Activated naive CD4-positive, alpha-beta T cell treated with anti-CD3 and anti-CD28 coated beads, Interleukin-2, amount 50 U/mL, for 72 hours (primary cell): Measurements from ENCODE around the gene TMEM14B. TPM values are rescaled to one million over a fixed set of nuclear protein-coding genes. Genes with fewer than 3 reads are reported as not detected.
A peak's percentile ranks its signal among the peaks of the same experiment; 100 is the strongest.
"Not testable (repeated sequence)": the region's sequence is repeated elsewhere in the genome, so short reads cannot be mapped to it uniquely, and the experiment has no call there.

Experiments used
- ATAC-seq, 2 donors: fragments of 150-1000 bp; cut with Tn5 transposase; 2 replicates each; pipeline ENCODE4 v1.10.0; 2021; ENCODE audit warnings: mild to moderate bottlenecking in 2 of 2, moderate library complexity in 2 of 2
- DNase-seq, 2 donors: peaks; one replicate each; pipeline ENCODE4 v3.0.0; 2021 to 2022; ENCODE audit warnings: low spot score in 2 of 2
- H3K27ac Mint-ChIP-seq, 2 donors: one replicate each; pipeline ENCODE4 v1.8.0; 2022; ENCODE audit warnings: mild to moderate bottlenecking in 2 of 2, mixed read lengths in 2 of 2
- H3K36me3 Mint-ChIP-seq, 2 donors: one replicate each; pipeline ENCODE4 v1.8.0; 2022; ENCODE audit warnings: mixed read lengths in 2 of 2
- H3K9me3 Mint-ChIP-seq, 2 donors: one replicate each; pipeline ENCODE4 v1.8.0; 2022; ENCODE audit warnings: mixed read lengths in 2 of 2
- total RNA-seq, 2 donors: library from RNA; stranded (reverse); gene quantifications; one replicate each; pipeline ENCODE4 v1.2.3, GENCODE V29; 2022

The TMEM14B gene
- total RNA-seq: 100 to 1,000 TPM in 1 of 2 donors, 10 to 100 TPM in 1; 86.7 to 104 TPM

- peak; percentile 95 to 98 for ATAC-seq
- peak within 1 kb of the TSS; percentile 80 to 97 for H3K27ac Mint-ChIP-seq
- no peaks in the 10 kb centered on the region for H3K9me3 Mint-ChIP-seq
- peaks cover 13 to 30% of the 10 kb centered on the region in 2 donors for H3K36me3 Mint-ChIP-seq
- DNase-seq: peak; percentile 98 to 100
Observed at GRCh38 chr6:10747251-10747972, at the start of gene TMEM14B. TSS of gene TMEM14B (plus strand) at chr6:10747805. CDS start at chr6:10749246, 1,441 bp downstream.

- ATAC-seq (no peak), DNase-seq (no peak)
- H3K36me3 Mint-ChIP-seq: peaks cover 4 to 8% of the 10 kb centered on the region in 2 donors
- peak overlapping the region in 1 of 2 donors; percentile 62 for H3K27ac Mint-ChIP-seq
- H3K9me3 Mint-ChIP-seq: peaks cover 0 to 3% of the 10 kb centered on the region in 2 donors
Observed at GRCh38 chr6:10713962-10714361, 33.6 kb upstream of the TMEM14B start.

GRCh38 chr6:10719296-10719963 is 28.2 kb upstream of the TMEM14B start:
- ATAC-seq (peak in 1 of 2 donors; percentile 1), DNase-seq (peak in 1 of 2 donors; percentile 25)
- Mint-ChIP-seq H3K27ac (peak overlapping the region; percentile 50 to 88), H3K9me3 (peaks cover 0 to 9% of the 10 kb centered on the region in 2 donors), H3K36me3 (peaks cover 16 to 33% of the 10 kb centered on the region in 2 donors)

- peaks cover 0 to 9% of the 10 kb centered on the region in 2 donors for H3K9me3 Mint-ChIP-seq
- H3K36me3 Mint-ChIP-seq: peaks cover 16 to 34% of the 10 kb centered on the region in 2 donors
- ATAC-seq (no peak), DNase-seq (no peak)
- peak overlapping the region; percentile 50 to 88 for H3K27ac Mint-ChIP-seq
Observed at GRCh38 chr6:10719964-10720264, 27.7 kb upstream of the TMEM14B start.

GRCh38 chr6:10720265-10720959 is 27.2 kb upstream of the TMEM14B start:
- ATAC-seq: peak; percentile 13 to 25
- Mint-ChIP-seq H3K36me3 (peaks cover 21 to 36% of the 10 kb centered on the region in 2 donors), H3K9me3 (peaks cover 0 to 9% of the 10 kb centered on the region in 2 donors), H3K27ac (peak overlapping the region; percentile 44 to 88)
- DNase-seq: peak; percentile 54 to 71

- H3K9me3 Mint-ChIP-seq, ATAC-seq, DNase-seq: not testable (repeated sequence)
- peaks cover 26 to 43% of the 10 kb centered on the region in 2 donors for H3K36me3 Mint-ChIP-seq
- peak overlapping the region; percentile 44 to 88 for H3K27ac Mint-ChIP-seq
Observed at GRCh38 chr6:10720960-10721849, 26.4 kb upstream of the TMEM14B start.

- H3K27ac Mint-ChIP-seq: peak overlapping the region; percentile 87 to 88
- peaks cover 26 to 43% of the 10 kb centered on the region in 2 donors for H3K36me3 Mint-ChIP-seq
- no peak for DNase-seq
- no peak for ATAC-seq
- H3K9me3 Mint-ChIP-seq: peaks cover 0 to 9% of the 10 kb centered on the region in 2 donors
Observed at GRCh38 chr6:10721850-10722569, 25.6 kb upstream of the TMEM14B start.

GRCh38 chr6:10722570-10722819 is 25.1 kb upstream of the TMEM14B start:
- no peak for ATAC-seq
- Mint-ChIP-seq H3K36me3 (peaks cover 26 to 43% of the 10 kb centered on the region in 2 donors), H3K27ac (peak overlapping the region; percentile 87 to 88), H3K9me3 (peaks cover 0 to 9% of the 10 kb centered on the region in 2 donors)
- DNase-seq: no peak

- peak; percentile 96 to 99 for ATAC-seq
Observed at GRCh38 chr6:10722820-10723566, 24.6 kb upstream of the TMEM14B start, which contains the start of gene TMEM14C. TSS of gene TMEM14C (plus strand) at chr6:10723070. CDS start at chr6:10724614, 1,544 bp downstream.

GRCh38 chr6:10723567-10723881 is 24.1 kb upstream of the TMEM14B start:
- peak overlapping the region; percentile 87 to 88 for H3K27ac Mint-ChIP-seq
- ATAC-seq (no peak), DNase-seq (no peak)
- peaks cover 0 to 7% of the 10 kb centered on the region in 2 donors for H3K9me3 Mint-ChIP-seq
- H3K36me3 Mint-ChIP-seq: peaks cover 31 to 42% of the 10 kb centered on the region in 2 donors

More at GRCh38 chr6:10722820-10723566, 24.6 kb upstream of the TMEM14B start, which contains the start of gene TMEM14C:
- Mint-ChIP-seq H3K9me3 (peaks cover 0 to 9% of the 10 kb centered on the region in 2 donors), H3K36me3 (peaks cover 29 to 44% of the 10 kb centered on the region in 2 donors), H3K27ac (peak within 1 kb of the TSS; percentile 87 to 88)
- DNase-seq: peak; percentile 87 to 94

- peaks cover 31% of the 10 kb centered on the region in 2 donors for H3K36me3 Mint-ChIP-seq
- ATAC-seq (no peak), DNase-seq (no peak)
- no peaks in the 10 kb centered on the region for H3K9me3 Mint-ChIP-seq
- H3K27ac Mint-ChIP-seq: no peak overlapping the region
Observed at GRCh38 chr6:10725044-10725443, 22.6 kb upstream of the TMEM14B start.

GRCh38 chr6:10725716-10726115 is 21.9 kb upstream of the TMEM14B start:
- ATAC-seq (no peak), DNase-seq (no peak)
- no peak overlapping the region for H3K27ac Mint-ChIP-seq
- H3K9me3 Mint-ChIP-seq: no peaks in the 10 kb centered on the region
- H3K36me3 Mint-ChIP-seq: peaks cover 31 to 37% of the 10 kb centered on the region in 2 donors

GRCh38 chr6:10730254-10730653 is 17.4 kb upstream of the TMEM14B start:
- ATAC-seq (no peak), DNase-seq (no peak)
- Mint-ChIP-seq H3K36me3 (peaks cover 19 to 24% of the 10 kb centered on the region in 2 donors), H3K9me3 (no peaks in the 10 kb centered on the region), H3K27ac (no peak overlapping the region)

- peak in 1 of 2 donors; percentile 46 for ATAC-seq
- Mint-ChIP-seq H3K9me3 (no peaks in the 10 kb centered on the region), H3K36me3 (peaks cover 8 to 12% of the 10 kb centered on the region in 2 donors), H3K27ac (peak overlapping the region; percentile 50 to 67)
- no peak for DNase-seq
Observed at GRCh38 chr6:10733151-10733715, 14.4 kb upstream of the TMEM14B start.

- ATAC-seq (no peak), DNase-seq (no peak)
- Mint-ChIP-seq H3K27ac (peak overlapping the region; percentile 50 to 67), H3K36me3 (peaks cover 7 to 12% of the 10 kb centered on the region in 2 donors), H3K9me3 (no peaks in the 10 kb centered on the region)
Observed at GRCh38 chr6:10733863-10734262, 13.7 kb upstream of the TMEM14B start.
